Measurements from ENCODE around the gene SYTL5.

DNA sequence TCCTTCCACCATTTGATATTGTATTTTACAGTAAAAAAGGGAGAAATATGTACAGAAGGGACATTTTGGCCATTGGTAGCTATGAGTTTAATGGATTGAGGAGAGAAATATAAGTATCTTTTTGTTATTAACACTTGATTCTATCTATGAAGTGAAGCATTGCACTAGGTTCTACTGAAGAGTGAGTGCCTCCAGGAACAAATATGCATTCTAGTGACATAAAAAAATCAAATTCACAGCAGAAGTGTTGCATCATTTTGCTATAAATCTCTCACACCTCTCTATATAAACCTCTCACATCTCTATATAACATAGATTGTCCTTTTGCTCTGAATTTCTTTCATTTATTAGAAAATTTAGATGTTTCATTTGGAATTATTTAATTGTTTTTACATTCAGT lies 425 bp downstream of the SYTL5 start:
- TF ChIP-seq, protein P1, sequence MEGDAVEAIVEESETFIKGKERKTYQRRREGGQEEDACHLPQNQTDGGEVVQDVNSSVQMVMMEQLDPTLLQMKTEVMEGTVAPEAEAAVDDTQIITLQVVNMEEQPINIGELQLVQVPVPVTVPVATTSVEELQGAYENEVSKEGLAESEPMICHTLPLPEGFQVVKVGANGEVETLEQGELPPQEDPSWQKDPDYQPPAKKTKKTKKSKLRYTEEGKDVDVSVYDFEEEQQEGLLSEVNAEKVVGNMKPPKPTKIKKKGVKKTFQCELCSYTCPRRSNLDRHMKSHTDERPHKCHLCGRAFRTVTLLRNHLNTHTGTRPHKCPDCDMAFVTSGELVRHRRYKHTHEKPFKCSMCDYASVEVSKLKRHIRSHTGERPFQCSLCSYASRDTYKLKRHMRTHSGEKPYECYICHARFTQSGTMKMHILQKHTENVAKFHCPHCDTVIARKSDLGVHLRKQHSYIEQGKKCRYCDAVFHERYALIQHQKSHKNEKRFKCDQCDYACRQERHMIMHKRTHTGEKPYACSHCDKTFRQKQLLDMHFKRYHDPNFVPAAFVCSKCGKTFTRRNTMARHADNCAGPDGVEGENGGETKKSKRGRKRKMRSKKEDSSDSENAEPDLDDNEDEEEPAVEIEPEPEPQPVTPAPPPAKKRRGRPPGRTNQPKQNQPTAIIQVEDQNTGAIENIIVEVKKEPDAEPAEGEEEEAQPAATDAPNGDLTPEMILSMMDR (optimal IDR thresholded peaks at IDR 0.05 in 1 of 3, IDR thresholded peaks at IDR 0.05 in 1 of 3, conservative IDR thresholded peaks at IDR 0.05 in 1 of 3; ENCODE audit: extremely low read depth in 1 of 3, insufficient read depth in 2 of 3, low read length in 3 of 3) = no peak
- TF ChIP-seq EZH2 (IDR thresholded peaks at IDR 0.05; ENCODE audit: low read length) = no peak
